Measurements from ENCODE around the gene KIF12.
"Not testable (repeated sequence)": the region's sequence is repeated elsewhere in the genome, so short reads cannot be mapped to it uniquely, and the experiment has no call there.

KIF12 gene

DNA sequence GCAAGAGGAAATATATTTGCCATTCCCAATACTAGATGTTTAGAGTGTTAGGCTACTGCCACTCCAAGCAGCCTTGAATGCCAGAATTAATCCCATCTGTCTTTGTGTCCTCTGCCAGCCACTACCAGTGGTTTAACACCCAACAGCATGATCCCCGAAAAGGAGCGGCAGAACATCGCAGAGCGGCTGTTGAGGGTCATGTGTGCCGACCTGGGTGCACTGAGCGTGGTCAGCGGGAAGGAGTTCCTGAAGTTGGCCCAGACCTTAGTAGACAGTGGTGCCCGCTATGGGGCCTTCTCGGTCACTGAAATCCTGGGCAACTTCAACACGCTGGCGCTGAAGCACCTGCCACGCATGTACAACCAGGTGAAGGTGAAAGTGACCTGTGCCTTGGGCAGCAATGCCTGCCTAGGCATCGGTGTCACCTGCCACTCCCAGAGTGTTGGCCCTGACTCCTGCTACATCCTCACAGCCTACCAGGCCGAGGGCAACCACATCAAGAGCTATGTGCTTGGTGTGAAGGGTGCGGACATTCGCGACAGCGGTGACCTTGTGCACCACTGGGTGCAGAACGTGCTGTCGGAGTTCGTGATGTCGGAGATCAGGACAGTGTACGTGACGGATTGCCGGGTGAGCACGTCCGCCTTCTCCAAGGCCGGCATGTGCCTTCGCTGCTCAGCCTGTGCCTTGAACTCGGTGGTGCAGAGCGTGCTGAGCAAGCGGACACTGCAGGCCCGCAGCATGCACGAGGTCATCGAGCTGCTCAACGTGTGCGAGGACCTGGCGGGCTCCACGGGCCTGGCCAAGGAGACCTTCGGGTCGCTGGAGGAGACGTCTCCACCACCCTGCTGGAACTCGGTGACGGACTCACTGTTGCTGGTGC, 50.3 kb downstream of the KIF12 start:
- DNase-seq (ENCODE audit: low read depth in 2 of 2, low spot score in 1 of 2), result no peak

GRCh38 chr9:114047717-114048116, 51.4 kb downstream of the KIF12 start:
- no peak for DNase-seq (ENCODE audit: low read depth in 2 of 2, low spot score in 1 of 2)

GRCh38 chr9:114046875-114047274, 52.2 kb downstream of the KIF12 start:
- DNase-seq (ENCODE audit: low read depth in 2 of 2, low spot score in 1 of 2), result no peak

DNA sequence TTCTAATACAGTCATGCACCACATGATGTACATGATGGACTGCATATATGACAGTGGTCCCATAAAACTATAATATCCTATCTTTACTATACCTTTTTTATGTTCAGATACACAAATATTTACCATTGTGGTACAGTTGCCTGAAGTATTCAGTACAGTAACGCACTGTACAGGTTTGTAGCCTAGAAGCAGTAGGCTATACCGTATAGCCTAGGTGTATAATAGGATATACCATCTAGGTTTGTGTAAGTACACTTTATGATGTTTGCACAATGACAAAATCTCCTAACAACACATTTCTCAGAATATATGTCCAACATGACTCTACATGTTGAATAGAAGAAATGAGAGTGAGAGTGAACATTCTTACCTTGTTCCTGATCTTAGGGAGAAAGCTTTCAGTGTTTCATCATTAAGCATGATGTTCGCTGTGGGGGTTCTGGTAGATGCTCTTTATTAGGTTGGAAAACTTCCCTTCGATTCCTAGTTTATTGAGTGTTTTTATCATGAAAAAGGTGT, 52.8 kb downstream of the KIF12 start:
- DNase-seq (ENCODE audit: low read depth in 2 of 2, low spot score in 1 of 2), result no peak

DNA sequence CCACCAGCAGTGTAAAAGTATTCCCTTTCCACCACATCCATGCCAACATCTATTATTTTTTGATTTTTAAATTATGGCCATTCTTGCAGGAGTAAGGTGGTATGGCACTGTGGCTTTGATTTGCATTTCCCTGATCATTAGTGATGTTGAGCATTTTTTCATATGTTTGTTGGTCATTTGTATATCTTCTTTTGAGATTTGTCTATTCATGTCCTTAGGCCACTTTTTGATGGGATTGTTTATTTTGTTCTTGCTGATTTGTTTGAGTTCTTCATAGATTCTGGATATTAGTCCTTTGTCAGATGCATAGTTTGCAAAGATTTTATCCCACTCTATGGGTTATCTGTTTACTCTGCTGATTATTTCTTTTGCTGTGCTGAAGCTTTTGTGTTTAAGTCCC, 55.4 kb downstream of the KIF12 start:
- DNase-seq (ENCODE audit: low read depth in 2 of 2, low spot score in 1 of 2), result not testable (repeated sequence)
